Fibroblast of lung (primary cell): ENCODE measurements around the gene GPM6B. TPM values are rescaled to one million over a fixed set of nuclear protein-coding genes. Genes with fewer than 3 reads are reported as not detected.

Source experiments
- DNase-seq, 2 donors: peaks; one replicate each; pipeline versions ENCODE4 v3.0.0 to v3.0.0-alpha.2; 2010; ENCODE audit warnings: low read depth in 2 of 2
- H2AFZ ChIP-seq: 2 replicates; pipeline ENCODE4 v1.5.1; 2012; ENCODE audit warnings: low read length, control low read depth, inconsistent platforms
- H3K27ac ChIP-seq: 2 replicates; pipeline ENCODE4 v1.5.1; 2011; ENCODE audit warnings: low read length, control low read depth; ENCODE audit not compliant: insufficient read depth
- H3K27me3 ChIP-seq: 2 replicates; pipeline ENCODE4 v1.5.1; 2011; ENCODE audit warnings: mild to moderate bottlenecking, low read length; ENCODE audit not compliant: control insufficient read depth, insufficient read depth
- H3K36me3 ChIP-seq: 2 replicates; pipeline ENCODE4 v1.5.1; 2011; ENCODE audit warnings: low read length; ENCODE audit not compliant: control insufficient read depth, insufficient read depth
- H3K4me1 ChIP-seq: 2 replicates; pipeline ENCODE4 v1.5.1; 2011; ENCODE audit warnings: low read length; ENCODE audit not compliant: control insufficient read depth, insufficient read depth; ENCODE audit errors: extremely low read depth
- H3K4me2 ChIP-seq: 2 replicates; pipeline ENCODE4 v1.5.1; 2011; ENCODE audit warnings: low read length, control low read depth; ENCODE audit not compliant: insufficient read depth; ENCODE audit errors: extremely low read depth
- H3K4me3 ChIP-seq, 4 experiments: fragments of 200-600 bp in 1 of 4; sonication (generic) in 1 of 4; replicated peaks in 1 of 4; 2 replicates each; pipeline ENCODE4 v1.5.1; 2011 to 2016; ENCODE audit warnings: low read length in 4 of 4, low read depth in 3 of 4, mild to moderate bottlenecking in 3 of 4, control low read depth in 2 of 4, inconsistent platforms in 1 of 4, mixed read lengths in 1 of 4; ENCODE audit not compliant: insufficient read depth in 1 of 4; ENCODE audit errors: control extremely low read depth in 1 of 4
- H3K79me2 ChIP-seq: 2 replicates; pipeline ENCODE4 v1.5.1; 2012; ENCODE audit warnings: mild to moderate bottlenecking, low read length, inconsistent platforms; ENCODE audit not compliant: control insufficient read depth, insufficient read depth
- H3K9ac ChIP-seq: 2 replicates; pipeline ENCODE4 v1.5.1; 2011; ENCODE audit warnings: mild to moderate bottlenecking, low read length, control low read depth; ENCODE audit not compliant: insufficient read depth
- H3K9me3 ChIP-seq: 2 replicates; pipeline ENCODE4 v1.5.1; 2012; ENCODE audit warnings: low read depth, low read length; ENCODE audit not compliant: control insufficient read depth, insufficient read depth
- H4K20me1 ChIP-seq: 2 replicates; pipeline ENCODE4 v1.5.1; 2011; ENCODE audit warnings: low read length; ENCODE audit not compliant: control insufficient read depth, insufficient read depth; ENCODE audit errors: extremely low read depth
- EZH2 ChIP-seq: IDR thresholded peaks from 2 replicates; pipeline ENCODE4 v1.5.1; 2012; ENCODE audit warnings: low read length, control low read depth, mild to moderate bottlenecking; ENCODE audit errors: missing control alignments
- polyA plus RNA-seq, 2 donors: library from polyadenylated mRNA; depleted of rRNA in 1 of 2; stranded (reverse) in 1 of 2; unstranded in 1 of 2; fragments of >200 nt; gene quantifications; 2 replicates each; pipeline ENCODE4 v1.2.1, GENCODE V29; 2011 to 2012; ENCODE audit warnings: missing spikeins in 1 of 2
- total RNA-seq: library from RNA; depleted of rRNA; stranded (reverse); fragments of >200 nt; gene quantifications from 2 replicates; pipeline ENCODE4 v1.2.1, GENCODE V29; 2014
- TF ChIP-seq, protein P1 (sequence below), 2 donors: IDR thresholded peaks in 1 of 2; conservative IDR thresholded peaks in 1 of 2; 1 replicate in 1 of 2; 2 replicates in 1 of 2; pipeline ENCODE4 v1.5.1; 2011 to 2012; ENCODE audit warnings: low read length in 2 of 2, control low read depth in 1 of 2, inconsistent platforms in 1 of 2, low read depth in 1 of 2, mild to moderate bottlenecking in 1 of 2

GPM6B gene
- total and polyA plus RNA-seq, 2 donors (not counting 1 experiment from before 2014, with no cell fraction given), result 0.99 to 5.2 TPM

DNA sequence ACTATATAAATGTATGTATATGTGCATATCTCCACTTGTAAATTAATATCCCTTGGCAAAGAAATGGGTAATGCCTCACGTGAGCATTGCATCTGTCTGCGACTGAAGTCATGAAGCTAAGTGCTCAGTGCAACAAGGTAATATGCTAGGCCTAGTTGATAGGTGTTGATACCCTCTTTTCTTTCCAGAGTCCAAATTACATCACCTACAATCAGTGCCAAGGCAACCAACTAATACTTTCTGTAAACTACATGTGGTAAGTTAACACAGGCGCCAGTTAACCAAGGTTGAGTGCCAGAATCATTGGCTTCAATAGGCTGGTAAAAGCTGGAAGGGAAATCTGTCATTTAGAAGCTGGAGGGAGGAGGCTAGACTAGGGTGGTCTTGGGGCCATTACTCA lies 41.1 kb downstream of the GPM6B start:
- Histone ChIP-seq H3K36me3 (no peaks in the 10 kb centered on the region), H3K4me1 (no peaks in the 10 kb centered on the region), H3K4me3 (no peak overlapping the region), H3K27me3 (no peaks in the 10 kb centered on the region), H3K9me3 (no peaks in the 10 kb centered on the region), H3K9ac (no peak overlapping the region), H3K79me2 (no peaks in the 10 kb centered on the region), H4K20me1 (no peaks in the 10 kb centered on the region), H3K4me2 (no peak overlapping the region), H2AFZ (no peak overlapping the region), H3K27ac (no peak overlapping the region)
- TF ChIP-seq EZH2, result no peak
- TF ChIP-seq, protein P1, sequence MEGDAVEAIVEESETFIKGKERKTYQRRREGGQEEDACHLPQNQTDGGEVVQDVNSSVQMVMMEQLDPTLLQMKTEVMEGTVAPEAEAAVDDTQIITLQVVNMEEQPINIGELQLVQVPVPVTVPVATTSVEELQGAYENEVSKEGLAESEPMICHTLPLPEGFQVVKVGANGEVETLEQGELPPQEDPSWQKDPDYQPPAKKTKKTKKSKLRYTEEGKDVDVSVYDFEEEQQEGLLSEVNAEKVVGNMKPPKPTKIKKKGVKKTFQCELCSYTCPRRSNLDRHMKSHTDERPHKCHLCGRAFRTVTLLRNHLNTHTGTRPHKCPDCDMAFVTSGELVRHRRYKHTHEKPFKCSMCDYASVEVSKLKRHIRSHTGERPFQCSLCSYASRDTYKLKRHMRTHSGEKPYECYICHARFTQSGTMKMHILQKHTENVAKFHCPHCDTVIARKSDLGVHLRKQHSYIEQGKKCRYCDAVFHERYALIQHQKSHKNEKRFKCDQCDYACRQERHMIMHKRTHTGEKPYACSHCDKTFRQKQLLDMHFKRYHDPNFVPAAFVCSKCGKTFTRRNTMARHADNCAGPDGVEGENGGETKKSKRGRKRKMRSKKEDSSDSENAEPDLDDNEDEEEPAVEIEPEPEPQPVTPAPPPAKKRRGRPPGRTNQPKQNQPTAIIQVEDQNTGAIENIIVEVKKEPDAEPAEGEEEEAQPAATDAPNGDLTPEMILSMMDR (conservative IDR thresholded peaks at IDR 0.05 in 1 of 2, IDR thresholded peaks at IDR 0.05 in 1 of 2; ENCODE audit: low read depth in 1 of 2, low read length in 2 of 2), result no peak
- DNase-seq, result no peak

DNA sequence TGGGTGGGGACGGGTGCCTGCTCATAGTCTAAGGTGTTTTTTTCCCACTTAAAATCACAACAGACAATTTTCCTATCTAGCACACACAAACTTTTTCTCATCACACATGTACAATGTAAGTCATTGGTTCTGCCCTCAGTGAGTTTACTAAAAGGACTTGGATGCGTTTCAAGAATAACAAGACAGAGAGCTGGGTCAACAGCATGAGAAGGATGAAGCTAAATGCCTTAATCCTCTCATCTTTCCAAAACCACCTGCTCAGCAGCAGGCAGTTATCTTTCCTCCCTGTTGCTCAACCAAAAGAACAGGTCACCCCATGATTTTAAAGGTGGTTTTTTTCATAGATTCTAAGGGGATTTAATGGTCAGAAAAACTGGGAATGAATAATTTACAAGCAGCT lies 42.2 kb downstream of the GPM6B start:
- H3K4me2 ChIP-seq, result no peak overlapping the region
- no peak for DNase-seq
- no peaks in the 10 kb centered on the region for H3K9me3 ChIP-seq
- no peak overlapping the region for H3K27ac ChIP-seq
- no peaks in the 10 kb centered on the region for H3K36me3 ChIP-seq
- H3K4me1 ChIP-seq, result no peaks in the 10 kb centered on the region
- no peaks in the 10 kb centered on the region for H3K27me3 ChIP-seq
- no peak overlapping the region for H3K9ac ChIP-seq
- no peaks in the 10 kb centered on the region for H3K79me2 ChIP-seq
- H3K4me3 ChIP-seq, result no peak overlapping the region
- H2AFZ ChIP-seq, result no peak overlapping the region
- TF ChIP-seq, protein P1 (conservative IDR thresholded peaks at IDR 0.05 in 1 of 2, IDR thresholded peaks at IDR 0.05 in 1 of 2; ENCODE audit: low read depth in 1 of 2, low read length in 2 of 2), result no peak
- no peak for TF ChIP-seq EZH2
- no peaks in the 10 kb centered on the region for H4K20me1 ChIP-seq

DNA sequence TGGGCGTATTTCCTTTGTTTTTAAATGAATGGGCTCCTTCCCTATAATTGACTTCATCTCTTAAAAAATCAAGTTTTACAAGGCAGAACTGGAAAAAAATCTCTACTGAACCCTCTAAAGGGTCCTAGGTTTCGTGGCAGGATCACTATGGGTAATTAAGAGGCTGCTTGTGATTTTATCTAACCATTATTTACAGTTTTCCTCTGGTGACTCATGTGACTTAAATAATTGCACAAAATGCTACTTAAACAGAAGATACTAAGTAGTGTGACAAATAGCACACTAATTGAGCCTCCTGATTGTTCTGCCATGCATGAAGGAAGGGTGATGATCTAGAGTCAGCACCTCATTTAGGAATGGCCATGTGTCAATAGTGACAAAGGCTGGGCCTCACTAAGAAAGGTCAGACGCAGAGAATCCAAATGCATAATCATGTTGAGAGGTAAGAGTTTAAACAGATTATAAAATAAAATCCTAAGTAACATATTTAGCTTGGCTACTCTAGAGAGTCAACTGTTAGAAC lies 46.8 kb downstream of the GPM6B start:
- no peaks in the 10 kb centered on the region for H3K79me2 ChIP-seq
- H3K27ac ChIP-seq, result no peak overlapping the region
- no peaks in the 10 kb centered on the region for H3K9me3 ChIP-seq
- no peaks in the 10 kb centered on the region for H3K27me3 ChIP-seq
- no peak for TF ChIP-seq EZH2
- TF ChIP-seq, protein P1 (conservative IDR thresholded peaks at IDR 0.05 in 1 of 2, IDR thresholded peaks at IDR 0.05 in 1 of 2; ENCODE audit: low read depth in 1 of 2, low read length in 2 of 2), result no peak
- H3K36me3 ChIP-seq, result no peaks in the 10 kb centered on the region
- no peak overlapping the region for H3K9ac ChIP-seq
- H2AFZ ChIP-seq, result no peak overlapping the region
- H3K4me2 ChIP-seq, result no peak overlapping the region
- no peak overlapping the region for H3K4me3 ChIP-seq
- no peaks in the 10 kb centered on the region for H3K4me1 ChIP-seq
- H4K20me1 ChIP-seq, result no peaks in the 10 kb centered on the region
- DNase-seq, result no peak
